Nasal cavity respiratory epithelium epithelial cell of viscerocranial mucosa (primary cell): ENCODE data around the gene SLC3A2. TPM values are rescaled to one million over a fixed set of nuclear protein-coding genes. Genes with fewer than 3 reads are reported as not detected.

Experiments
- total RNA-seq: library from RNA; depleted of rRNA; stranded (reverse); fragments of >200 nt; gene quantifications from 2 replicates; pipeline ENCODE4 v1.2.3, GENCODE V29; 2014

SLC3A2 gene
- total RNA-seq, result 692 and 1,787 TPM in 2 replicates

DNA sequence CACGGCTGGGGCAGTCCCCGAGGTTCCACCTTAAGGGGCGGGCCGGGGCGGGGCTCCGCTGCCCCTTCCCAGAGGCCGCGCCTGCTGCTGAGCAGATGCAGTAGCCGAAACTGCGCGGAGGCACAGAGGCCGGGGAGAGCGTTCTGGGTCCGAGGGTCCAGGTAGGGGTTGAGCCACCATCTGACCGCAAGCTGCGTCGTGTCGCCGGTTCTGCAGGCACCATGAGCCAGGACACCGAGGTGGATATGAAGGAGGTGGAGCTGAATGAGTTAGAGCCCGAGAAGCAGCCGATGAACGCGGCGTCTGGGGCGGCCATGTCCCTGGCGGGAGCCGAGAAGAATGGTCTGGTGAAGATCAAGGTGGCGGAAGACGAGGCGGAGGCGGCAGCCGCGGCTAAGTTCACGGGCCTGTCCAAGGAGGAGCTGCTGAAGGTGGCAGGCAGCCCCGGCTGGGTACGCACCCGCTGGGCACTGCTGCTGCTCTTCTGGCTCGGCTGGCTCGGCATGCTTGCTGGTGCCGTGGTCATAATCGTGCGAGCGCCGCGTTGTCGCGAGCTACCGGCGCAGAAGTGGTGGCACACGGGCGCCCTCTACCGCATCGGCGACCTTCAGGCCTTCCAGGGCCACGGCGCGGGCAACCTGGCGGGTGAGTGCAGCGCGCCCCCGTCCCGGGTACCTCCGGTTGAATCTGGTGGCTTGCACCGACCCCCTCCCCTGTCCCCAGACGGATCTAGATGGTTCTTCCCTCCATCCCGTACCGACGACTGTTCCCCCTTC is at the start of gene SLC3A2:
SLC3A2 (plus strand) TSS at position 94 of the 776 bp plus-strand sequence; CDS start at position 222, 128 bp downstream.

DNA sequence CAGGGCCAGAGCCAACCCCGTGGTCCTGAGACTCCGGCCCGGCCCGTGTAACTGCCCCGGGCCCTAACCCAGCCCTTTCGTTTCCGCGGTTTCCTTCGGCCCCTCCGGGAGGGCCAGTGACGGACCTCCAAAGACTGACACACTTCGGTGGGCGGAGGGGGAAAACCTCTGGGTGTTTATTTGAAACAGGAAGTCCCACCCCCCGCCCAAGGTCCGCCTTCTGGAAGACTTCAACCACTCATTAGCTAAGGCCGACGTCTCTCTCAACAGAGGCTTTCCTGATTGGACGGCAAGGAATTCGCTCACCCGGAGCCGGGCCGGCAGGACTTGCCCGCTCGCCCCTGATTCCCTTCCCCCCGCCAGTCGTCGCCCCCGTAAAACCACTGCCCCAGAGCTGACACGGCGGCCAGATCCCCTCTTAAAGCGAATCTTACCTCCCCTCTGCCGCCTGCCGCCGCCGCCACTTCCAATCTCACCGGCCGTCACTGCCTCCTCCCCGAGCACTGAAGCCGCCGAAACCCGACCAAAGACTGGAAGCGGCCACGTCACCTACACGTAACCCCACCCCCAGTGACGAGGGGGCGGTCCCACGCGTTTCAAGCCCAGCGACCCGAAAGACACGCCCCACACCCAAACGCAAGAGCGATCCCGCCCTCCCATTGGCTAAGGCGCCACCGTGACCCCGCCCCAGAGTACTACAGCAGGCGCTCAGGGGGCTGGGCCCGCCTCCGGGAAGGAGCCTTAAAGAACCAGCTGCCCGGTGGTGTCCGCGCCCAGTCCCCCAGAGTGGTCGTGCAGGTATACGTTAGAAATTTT is 49.0 kb upstream of the SLC3A2 start, which contains the start of gene STX5:
STX5 (minus strand) TSS at position 532 of the 816 bp plus-strand sequence. CDS start 808 bp downstream, outside the sequence.

DNA sequence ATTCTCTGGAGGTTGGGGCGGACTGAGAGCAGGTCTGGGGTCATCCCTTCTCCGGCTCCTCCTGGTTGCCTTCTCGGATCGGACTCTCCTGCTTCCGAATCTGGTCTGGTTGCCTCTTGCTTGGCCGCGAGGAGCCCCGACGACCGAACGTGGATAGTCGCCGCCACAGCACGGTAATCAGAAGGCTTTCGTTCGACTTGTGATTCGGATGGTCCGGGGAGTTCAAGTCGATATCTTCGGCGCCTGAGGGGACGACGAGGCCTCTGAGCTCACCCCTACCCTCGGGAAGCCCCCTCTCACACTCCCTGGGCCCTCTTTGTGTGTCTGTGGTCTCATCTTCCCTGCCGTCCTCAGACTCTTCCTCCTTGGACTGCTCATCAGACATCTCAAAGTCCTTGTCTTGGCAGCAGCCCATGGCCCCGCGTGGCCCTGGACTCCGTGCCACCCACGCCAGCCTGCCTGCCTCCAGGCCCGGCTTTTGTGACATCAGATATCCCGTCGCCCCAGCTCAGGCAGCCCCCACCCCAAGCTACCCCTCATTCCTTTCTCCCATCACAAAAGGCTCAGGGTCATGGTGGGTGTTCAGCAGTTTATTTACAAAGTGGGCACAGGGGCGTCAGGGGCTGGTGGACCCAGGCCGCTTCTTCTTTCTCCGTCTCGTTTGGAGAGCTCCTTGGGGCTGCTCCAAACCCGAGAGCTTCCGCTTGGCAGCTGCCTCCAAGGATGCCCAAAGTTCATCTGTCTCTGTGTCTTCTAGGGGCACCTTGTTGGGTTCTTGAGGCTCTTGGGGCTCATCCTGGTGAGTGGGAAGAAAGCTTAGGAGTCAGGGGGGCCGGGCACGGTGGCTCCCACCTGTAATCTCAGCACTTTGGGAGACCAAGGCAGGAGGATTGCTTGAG is 48.1 kb upstream of the SLC3A2 start, which contains the start of gene TEX54:
TEX54 (minus strand) TSS at position 506 of the 899 bp plus-strand sequence.

DNA sequence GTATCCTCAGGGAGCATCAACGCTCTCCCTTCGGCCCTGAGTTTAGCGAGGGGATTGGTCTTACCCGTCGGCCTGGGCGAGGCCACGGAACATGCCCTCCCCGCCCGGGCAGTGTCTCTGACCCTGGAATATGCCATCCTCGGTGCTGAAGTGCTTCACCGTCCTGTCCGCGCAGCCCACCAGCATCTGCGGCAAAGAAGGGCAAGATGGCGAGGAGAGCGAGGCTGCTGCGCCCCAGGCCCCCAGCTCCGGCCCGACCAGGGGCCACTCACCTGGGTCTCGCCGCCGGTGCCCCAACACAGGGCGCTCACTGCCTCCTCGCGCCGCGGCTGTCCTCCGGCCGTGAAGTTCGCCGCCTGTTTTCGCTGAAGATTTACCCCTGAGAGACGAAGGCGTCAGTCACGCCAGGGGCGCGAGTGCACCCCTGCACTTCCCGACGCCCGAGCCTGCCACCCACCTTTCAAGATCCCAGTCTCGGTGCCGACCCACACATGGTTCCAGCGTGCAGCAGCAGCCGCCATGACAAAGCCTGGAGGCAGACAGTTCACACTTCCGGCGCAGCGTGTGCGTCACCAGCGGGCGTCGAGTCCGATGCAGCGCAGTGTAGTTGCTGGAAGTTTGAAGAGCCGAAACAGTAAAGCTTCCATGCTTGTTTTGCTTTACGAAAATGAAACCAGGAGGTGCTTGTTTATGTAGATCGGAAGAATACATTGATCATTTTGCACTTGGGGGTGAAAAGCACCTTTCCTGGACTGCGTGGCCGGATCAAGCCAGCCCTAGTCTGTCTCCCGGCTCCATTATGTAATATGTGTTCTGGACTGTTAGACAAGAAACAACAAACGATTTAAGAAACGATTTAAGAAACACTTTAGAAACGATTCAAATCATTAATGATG is 41.4 kb upstream of the SLC3A2 start, which contains the start of gene WDR74:
WDR74 (minus strand) TSS at position 541 of the 896 bp plus-strand sequence; CDS start at position 521, 20 bp downstream.

DNA sequence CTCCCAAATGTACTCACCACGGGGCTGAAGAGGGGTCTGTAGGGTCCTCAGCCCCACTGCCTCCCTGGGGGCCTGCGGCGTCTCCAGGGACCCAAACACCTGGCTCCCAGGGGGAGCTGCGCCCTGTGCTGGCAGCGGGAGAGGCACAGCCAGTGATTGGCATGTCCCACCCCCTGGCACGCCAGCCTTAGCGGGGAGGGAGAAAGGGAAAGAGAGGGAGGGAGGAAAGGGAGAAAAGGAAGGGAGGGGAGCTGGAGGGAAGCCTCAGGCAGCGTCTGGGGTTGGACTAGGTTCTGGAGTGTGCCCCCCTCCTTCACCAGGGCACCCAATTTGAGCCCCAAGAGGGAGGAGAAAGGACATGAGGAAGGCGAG is 40.5 kb downstream of the SLC3A2 start, which contains the start of gene CHRM1:
CHRM1 (minus strand) TSS at position 163 of the 372 bp plus-strand sequence. CDS start 10,263 bp downstream, outside the sequence.

Other genes starting within 250 kb of the SLC3A2 start
- 195 and 220 TPM in 2 replicates for gene GANAB, start 234.3 kb upstream of the SLC3A2 start, total RNA-seq
- gene INTS5, start 227.6 kb upstream of the SLC3A2 start, total RNA-seq, result 23.6 and 29.2 TPM in 2 replicates
- gene C11orf98, start 215.7 kb upstream of the SLC3A2 start, total RNA-seq, result 21.0 and 61.2 TPM in 2 replicates
- 5.1 and 14.0 TPM in 2 replicates for gene CSKMT, start 215.6 kb upstream of the SLC3A2 start, total RNA-seq
- gene UQCC3, start 209.2 kb upstream of the SLC3A2 start, total RNA-seq, result 10.8 and 22.6 TPM in 2 replicates
- 1.4 and 1.9 TPM in 2 replicates for gene LBHD1, start 208.6 kb upstream of the SLC3A2 start, total RNA-seq
- 139 and 221 TPM in 2 replicates for gene UBXN1, start 201.8 kb upstream of the SLC3A2 start, total RNA-seq
- gene LRRN4CL, start 191.4 kb upstream of the SLC3A2 start, total RNA-seq, result 0.14 and 1.4 TPM in 2 replicates
- 18.1 and 22.0 TPM in 2 replicates for gene BSCL2, start 173.5 kb upstream of the SLC3A2 start, total RNA-seq
- gene GNG3, start 173.2 kb upstream of the SLC3A2 start, total RNA-seq, result not detected in 2 replicates
- 11.6 and 20.6 TPM in 2 replicates for gene HNRNPUL2, start 153.4 kb upstream of the SLC3A2 start, total RNA-seq
- 18.1 and 31.4 TPM in 2 replicates for gene TTC9C, start 152.4 kb upstream of the SLC3A2 start, total RNA-seq
- 9.2 and 13.0 TPM in 2 replicates for gene ZBTB3, start 126.7 kb upstream of the SLC3A2 start, total RNA-seq
- gene POLR2G, start 119.3 kb upstream of the SLC3A2 start, total RNA-seq, result 55.4 and 87.8 TPM in 2 replicates
- gene TAF6L, start 109.5 kb upstream of the SLC3A2 start, total RNA-seq, result 19.1 and 21.2 TPM in 2 replicates
- 24.3 and 35.5 TPM in 2 replicates for gene TMEM179B, start 93.5 kb upstream of the SLC3A2 start, total RNA-seq
- gene TMEM223, start 88.9 kb upstream of the SLC3A2 start, total RNA-seq, result 10.5 and 17.1 TPM in 2 replicates
- 14.0 and 37.4 TPM in 2 replicates for gene NXF1, start 75.5 kb upstream of the SLC3A2 start, total RNA-seq
- 29.7 and 47.2 TPM in 2 replicates for gene STX5, start 48.8 kb upstream of the SLC3A2 start, total RNA-seq
- gene TEX54, start 48.1 kb upstream of the SLC3A2 start, total RNA-seq, result not detected in 2 replicates
- gene WDR74, start 41.3 kb upstream of the SLC3A2 start, total RNA-seq, result 68.5 and 89.2 TPM in 2 replicates
- gene CHRM1, start 40.5 kb downstream of the SLC3A2 start, total RNA-seq, result not detected in 2 replicates
- gene SLC22A6, start 104.1 kb downstream of the SLC3A2 start, total RNA-seq, result not detected in 2 replicates
- gene SLC22A8, start 134.9 kb downstream of the SLC3A2 start, total RNA-seq, result not detected in 2 replicates